ENCODE measurements around the gene PXYLP1.

- no peak for TF ChIP-seq CTCF (IDR thresholded peaks at IDR 0.05)
- TF ChIP-seq EZH2phosphoT487 (IDR thresholded peaks at IDR 0.05), result no peak
Measured at GRCh38 chr3:141280690-141281089, 49.1 kb downstream of the PXYLP1 start.
